Activated CD8-positive, alpha-beta memory T cell treated with anti-CD3 and anti-CD28 coated beads, Interleukin-2, amount 50 U/mL, for 24 hours (primary cell): Measurements from ENCODE around the gene MUC4.
"Not testable (repeated sequence)": the region's sequence is repeated elsewhere in the genome, so short reads cannot be mapped to it uniquely, and the experiment has no call there.

Source experiments
- DNase-seq: peaks from one replicate; pipeline ENCODE4 v3.0.0-alpha.2; 2020; ENCODE audit errors: extremely low read depth

The MUC4 gene

GRCh38 chr3:195718477-195718984 lies 93.2 kb downstream of the MUC4 start:
- no peak for DNase-seq

DNA sequence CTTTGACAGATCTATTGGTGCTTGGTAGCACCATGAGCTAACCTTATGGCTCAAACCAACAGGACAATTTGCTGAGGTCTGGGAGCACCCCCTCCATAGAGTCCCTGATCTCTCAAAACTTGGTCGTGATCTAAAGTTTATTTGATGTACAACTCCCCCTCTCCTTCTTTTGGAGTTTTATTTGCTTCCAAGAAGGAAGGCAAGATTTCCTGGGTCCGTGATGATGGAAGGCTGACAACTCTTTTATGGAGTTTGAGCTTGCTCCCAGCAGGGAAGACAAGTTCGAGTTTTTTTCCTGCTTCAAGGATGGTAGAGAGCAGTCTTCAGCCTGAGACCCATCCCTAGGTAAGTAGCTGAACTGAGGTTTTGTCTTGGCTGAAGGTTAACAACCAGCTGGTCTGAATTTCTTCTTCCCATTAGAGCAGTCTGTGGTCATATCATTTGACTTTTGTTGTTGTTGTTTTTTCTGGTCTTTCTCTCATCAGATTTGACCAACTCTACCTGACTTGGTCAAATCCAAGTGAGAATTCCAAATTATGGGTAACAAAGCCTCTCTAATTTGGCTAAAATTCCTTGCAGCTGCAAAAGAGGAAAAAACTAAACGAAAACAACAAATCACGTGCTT lies 93.8 kb downstream of the MUC4 start:
- no peak for DNase-seq

DNA sequence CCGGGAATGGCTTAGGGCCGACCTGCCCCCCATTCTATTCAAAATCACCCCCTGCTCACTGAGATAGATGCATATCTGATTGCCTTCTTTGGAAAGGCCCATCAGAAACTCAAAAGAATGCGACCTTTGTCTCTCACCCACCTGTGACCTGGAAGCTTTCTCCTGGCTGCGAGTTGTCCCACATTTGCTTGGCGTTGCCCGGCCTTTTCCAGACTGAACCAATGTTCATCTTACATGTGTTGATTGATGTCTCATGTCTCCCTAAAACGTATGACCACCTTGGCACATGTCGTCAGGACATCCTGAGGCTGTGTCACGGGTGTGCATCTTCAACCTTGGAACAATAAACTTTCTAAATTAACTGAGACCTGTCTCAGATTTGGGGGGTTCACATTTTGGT lies 94.3 kb downstream of the MUC4 start:
- DNase-seq, result no peak

- no peak for DNase-seq
These were observed 96.0 kb downstream of the MUC4 start for GRCh38 chr3:195715583-195716266.

DNA sequence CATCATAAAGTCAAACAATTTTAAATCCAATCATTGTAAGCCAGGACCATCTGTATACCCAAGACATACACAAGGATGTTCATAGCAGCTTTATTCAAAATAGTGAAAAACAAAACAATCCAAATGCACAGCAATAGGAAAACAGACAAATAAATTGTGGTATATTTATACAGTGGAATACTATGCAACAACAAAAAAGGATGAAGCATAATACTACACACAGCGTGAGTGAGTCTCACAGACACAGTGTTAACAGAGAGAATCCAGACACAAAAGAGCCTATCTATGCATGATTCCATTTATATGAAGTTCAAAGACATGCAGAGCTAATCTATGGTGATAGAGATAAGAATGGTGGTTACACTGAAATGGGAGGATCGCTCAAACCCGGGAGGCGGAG lies 96.6 kb downstream of the MUC4 start:
- no peak for DNase-seq

DNA sequence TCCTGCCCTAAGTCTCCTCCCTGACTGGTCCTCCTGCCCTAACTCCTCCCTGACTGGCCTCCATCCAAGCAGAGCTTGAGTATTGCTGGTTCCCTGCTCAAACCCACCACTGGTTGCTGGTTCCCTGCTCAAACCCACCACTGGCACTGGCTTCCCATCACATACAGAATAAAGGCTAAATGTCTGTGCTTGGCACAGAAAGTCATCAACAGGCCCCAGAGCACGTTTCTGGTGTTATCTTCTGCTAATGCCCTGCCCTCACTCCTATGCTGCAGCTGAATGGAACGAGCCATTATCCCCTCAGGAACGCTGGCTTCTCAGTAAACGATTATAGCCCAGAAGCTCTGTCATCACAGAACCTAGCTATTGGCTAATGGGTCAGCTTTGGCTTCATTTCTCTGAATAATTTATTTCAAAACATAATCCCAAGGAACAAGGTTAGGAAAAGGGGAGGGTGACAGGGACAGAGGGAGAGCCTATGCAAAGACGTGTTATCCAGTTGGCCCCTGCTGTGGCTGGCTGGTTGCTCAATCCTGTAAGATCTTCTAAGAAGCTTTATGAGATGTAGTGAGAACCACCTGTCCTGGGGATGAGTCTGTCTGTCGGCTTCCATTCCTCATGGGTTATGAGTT lies 97.2 kb downstream of the MUC4 start:
- DNase-seq, result no peak

DNA sequence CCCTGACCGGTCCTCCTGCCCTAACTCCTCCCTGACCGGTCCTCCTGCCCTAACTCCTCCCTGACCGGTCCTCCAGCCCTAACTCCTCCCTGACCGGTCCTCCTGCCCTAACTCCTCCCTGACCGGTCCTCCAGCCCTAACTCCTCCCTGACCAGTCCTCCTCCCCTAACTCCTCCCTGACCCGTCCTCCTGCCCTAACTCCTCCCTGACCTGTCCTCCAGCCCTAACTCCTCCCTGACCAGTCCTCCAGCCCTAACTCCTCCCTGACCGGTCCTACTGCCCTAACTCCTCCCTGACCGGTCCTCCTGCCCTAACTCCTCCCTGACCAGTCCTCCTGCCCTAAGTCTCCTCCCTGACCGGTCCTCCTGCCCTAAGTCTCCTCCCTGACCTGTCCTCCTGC lies 98.6 kb downstream of the MUC4 start:
- DNase-seq, result not testable (repeated sequence)

- not testable (repeated sequence) for DNase-seq
These were observed 99.2 kb downstream of the MUC4 start for GRCh38 chr3:195712535-195712910.

GRCh38 chr3:195711813-195712534 lies 99.8 kb downstream of the MUC4 start:
- DNase-seq, result no peak

DNA sequence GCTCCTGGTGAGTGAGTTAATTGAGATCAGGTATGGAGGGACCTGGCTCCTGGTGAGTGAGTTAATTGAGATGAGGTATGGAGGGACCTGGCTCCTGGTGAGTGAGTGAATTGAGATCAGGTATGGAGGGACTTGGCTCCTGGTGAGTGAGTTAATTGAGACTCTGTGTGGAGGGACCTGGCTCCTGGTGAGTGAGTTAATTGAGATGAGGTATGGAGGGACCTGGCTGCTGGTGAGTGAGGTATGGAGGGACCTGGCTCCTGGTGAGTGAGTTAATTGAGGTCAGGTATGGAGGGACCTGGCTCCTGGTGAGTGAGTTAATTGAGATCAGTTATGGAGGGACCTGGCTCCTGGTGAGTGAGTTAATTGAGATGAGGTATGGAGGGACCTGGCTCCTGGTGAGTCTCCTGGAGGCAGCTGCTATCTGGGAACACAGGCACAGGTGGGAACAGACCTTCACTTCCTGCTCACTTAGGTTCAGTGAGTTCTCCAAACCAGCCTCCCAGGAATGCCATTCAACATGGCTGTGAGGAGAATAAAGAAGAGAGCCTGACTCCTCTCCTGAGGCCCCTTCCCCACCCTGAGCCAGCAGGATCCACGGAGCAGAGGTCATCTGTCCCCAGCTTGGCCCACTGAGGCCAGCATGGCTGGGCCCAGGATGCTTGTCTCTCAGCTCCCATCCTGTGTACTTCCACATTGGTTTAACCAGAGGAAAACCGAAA lies 100.5 kb downstream of the MUC4 start:
- DNase-seq, result not testable (repeated sequence)

GRCh38 chr3:195710126-195710905 lies 101.4 kb downstream of the MUC4 start:
- not testable (repeated sequence) for DNase-seq

DNA sequence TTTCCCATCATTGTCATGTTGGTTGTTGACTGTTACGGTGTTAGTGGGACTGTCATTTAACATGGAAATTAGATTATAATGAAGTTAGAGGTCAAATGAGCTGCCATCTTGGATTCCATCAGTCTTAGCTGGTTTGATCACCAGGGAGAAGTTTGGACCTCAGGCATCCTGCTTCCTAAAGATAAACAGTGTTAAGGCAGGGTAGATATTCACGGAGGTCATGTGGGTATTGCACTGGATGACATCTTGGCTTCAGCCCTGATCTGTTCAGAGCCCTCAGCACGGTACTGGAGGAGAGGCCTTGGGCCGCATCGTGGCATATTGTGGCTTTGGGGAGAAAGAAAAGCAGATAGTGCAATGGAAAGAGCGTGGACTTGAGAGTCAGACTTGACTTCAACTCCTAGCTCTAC lies 102.0 kb downstream of the MUC4 start:
- no peak for DNase-seq

DNA sequence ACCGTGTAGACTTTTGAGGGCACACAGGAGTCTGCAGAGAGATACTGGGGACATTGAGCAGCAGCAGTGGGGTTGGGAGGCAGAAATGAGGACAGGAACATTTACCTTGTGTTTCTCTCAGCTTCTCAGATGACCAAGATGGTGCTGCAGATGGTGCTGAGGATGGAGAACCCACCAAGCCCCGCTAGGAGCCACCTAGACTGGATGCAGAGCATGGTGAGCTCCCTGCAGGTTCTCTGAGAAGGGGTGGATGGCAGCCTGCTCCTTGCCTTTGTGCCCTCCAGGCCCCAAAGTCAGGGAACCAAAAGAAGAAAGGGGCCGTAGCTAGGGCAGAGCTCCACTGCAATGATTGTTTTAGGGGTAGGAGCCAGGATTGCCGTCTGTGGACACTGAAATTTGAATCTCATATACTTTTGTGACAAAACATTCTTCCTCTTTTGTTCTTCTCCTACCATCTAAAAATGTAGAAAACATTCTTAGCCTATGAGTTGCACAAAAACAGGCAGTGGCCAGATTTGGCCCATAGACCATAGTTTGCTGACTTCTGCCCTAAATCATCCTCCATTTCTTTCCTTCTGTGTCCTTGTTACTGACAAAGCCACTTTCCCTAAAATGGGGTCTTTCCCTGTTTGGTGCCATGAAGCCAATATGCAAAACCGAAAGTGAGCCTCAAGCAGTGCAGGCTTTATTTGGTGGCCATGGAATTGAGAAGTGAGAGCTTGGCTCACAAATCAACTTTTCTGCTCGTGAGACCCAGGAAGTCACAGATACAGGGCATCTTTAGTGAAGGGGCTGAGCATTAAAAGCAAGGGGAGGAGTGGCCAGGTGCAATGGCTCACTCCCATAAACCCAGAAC lies 102.9 kb downstream of the MUC4 start:
- no peak for DNase-seq

- DNase-seq, result no peak
These were observed 103.7 kb downstream of the MUC4 start for GRCh38 chr3:195708061-195708460.

- no peak for DNase-seq
These were observed 106.4 kb downstream of the MUC4 start for GRCh38 chr3:195705081-195705991.

DNA sequence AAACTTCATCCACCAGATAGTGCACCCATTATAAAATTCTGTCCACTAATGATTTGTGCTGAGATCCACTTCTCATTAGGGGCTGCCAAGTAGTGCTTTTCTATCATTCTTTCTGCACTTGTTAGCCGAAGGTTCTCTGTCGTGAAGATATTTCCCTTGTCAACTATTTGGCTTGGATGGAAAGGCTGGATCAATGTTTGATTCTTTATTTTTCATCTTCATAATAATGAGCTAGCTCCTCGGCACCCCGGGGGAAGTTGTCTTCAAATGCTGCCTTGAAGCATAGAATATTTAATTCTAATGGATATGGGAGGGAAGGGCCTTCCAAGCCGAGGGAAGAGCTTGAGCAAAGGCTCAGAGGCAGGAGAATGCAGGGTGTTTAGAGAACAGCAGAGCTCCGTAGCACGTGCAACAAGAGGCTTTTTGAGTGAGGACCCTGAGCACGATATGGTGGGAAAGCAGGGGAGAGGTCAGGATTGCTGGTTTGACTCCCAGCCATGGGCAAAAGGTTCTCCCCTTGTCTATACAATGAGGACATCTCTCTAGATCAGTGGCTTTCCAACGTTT lies 107.2 kb downstream of the MUC4 start:
- DNase-seq, result no peak

- no peak for DNase-seq
These were observed 108.0 kb downstream of the MUC4 start for GRCh38 chr3:195703776-195704175.
